ENCODE measurements around the gene MESP2.

Gene MESP2

GRCh38 chr15:89767411-89767915, 8.7 kb upstream of the MESP2 start:
- in situ Hi-C loops (cut with MboI; ENCODE audit: low sequenced_read_pairs, unreplicated experiment) = no loop called here
- TF ChIP-seq CTCF (IDR thresholded peaks at IDR 0.05; ENCODE audit: borderline replicate concordance, control extremely low read depth, extremely low read depth, insufficient read depth, missing control alignments) = no peak
- DNase-seq (ENCODE audit: low spot score) = no peak

- in situ Hi-C loops (cut with MboI; ENCODE audit: low sequenced_read_pairs, unreplicated experiment) = no loop called here
Observed at GRCh38 chr15:89768071-89768500, 8.0 kb upstream of the MESP2 start.

GRCh38 chr15:89769366-89769765, 6.8 kb upstream of the MESP2 start:
- no peak for TF ChIP-seq CTCF (IDR thresholded peaks at IDR 0.05; ENCODE audit: borderline replicate concordance, control extremely low read depth, extremely low read depth, insufficient read depth, missing control alignments)
- DNase-seq (ENCODE audit: low spot score) = no peak
- in situ Hi-C loops (cut with MboI; ENCODE audit: low sequenced_read_pairs, unreplicated experiment) = no loop called here

More at GRCh38 chr15:89768071-89768500, 8.0 kb upstream of the MESP2 start:
- no peak for DNase-seq (ENCODE audit: low spot score)
- no peak for TF ChIP-seq CTCF (IDR thresholded peaks at IDR 0.05; ENCODE audit: borderline replicate concordance, control extremely low read depth, extremely low read depth, insufficient read depth, missing control alignments)

- in situ Hi-C loops (cut with MboI; ENCODE audit: low sequenced_read_pairs, unreplicated experiment) = no loop called here
- no peak for DNase-seq (ENCODE audit: low spot score)
- no peak for TF ChIP-seq CTCF (IDR thresholded peaks at IDR 0.05; ENCODE audit: borderline replicate concordance, control extremely low read depth, extremely low read depth, insufficient read depth, missing control alignments)
Observed at GRCh38 chr15:89770041-89770440, 6.1 kb upstream of the MESP2 start.

GRCh38 chr15:89772932-89773583, 3.1 kb upstream of the MESP2 start:
- in situ Hi-C loops (cut with MboI; ENCODE audit: low sequenced_read_pairs, unreplicated experiment) = no loop called here
- no peak for TF ChIP-seq CTCF (IDR thresholded peaks at IDR 0.05; ENCODE audit: borderline replicate concordance, control extremely low read depth, extremely low read depth, insufficient read depth, missing control alignments)
- DNase-seq (ENCODE audit: low spot score) = no peak

GRCh38 chr15:89774492-89774891, 1.6 kb upstream of the MESP2 start:
- in situ Hi-C loops (cut with MboI; ENCODE audit: low sequenced_read_pairs, unreplicated experiment) = no loop called here
- TF ChIP-seq CTCF (IDR thresholded peaks at IDR 0.05; ENCODE audit: borderline replicate concordance, control extremely low read depth, extremely low read depth, insufficient read depth, missing control alignments) = no peak
- no peak for DNase-seq (ENCODE audit: low spot score)
